NOMO-1 (cell line): Measurements from ENCODE around the gene COL8A2.
A peak's percentile ranks its signal among the peaks of the same experiment; 100 is the strongest.
"Not testable (repeated sequence)": the region's sequence is repeated elsewhere in the genome, so short reads cannot be mapped to it uniquely, and the experiment has no call there.

Experiments
- DNase-seq, 2 experiments: peaks; one replicate each; lab custom pipeline; 2025; ENCODE audit not compliant: unreplicated experiment in 2 of 2; lab: John Stamatoyannopoulos, UW

The COL8A2 gene

GRCh38 chr1:36125129-36125991, at the start of gene COL8A2:
COL8A2 (minus strand) TSS chr1:36125222; CDS start chr1:36100242, 24,980 bp downstream.
- no peak for DNase-seq

- no peak for DNase-seq
Measured at GRCh38 chr1:36174713-36175112, 49.7 kb upstream of the COL8A2 start.

- no peak for DNase-seq
Measured at GRCh38 chr1:36172983-36173382, 48.0 kb upstream of the COL8A2 start.

GRCh38 chr1:36172017-36172747, 47.2 kb upstream of the COL8A2 start:
- DNase-seq = no peak

GRCh38 chr1:36170643-36171412, 45.8 kb upstream of the COL8A2 start:
- no peak for DNase-seq

- no peak for DNase-seq
Measured at GRCh38 chr1:36168514-36168913, 43.5 kb upstream of the COL8A2 start.

- DNase-seq = no peak
Measured at GRCh38 chr1:36166938-36167905, 42.2 kb upstream of the COL8A2 start.

- no peak for DNase-seq
Measured at GRCh38 chr1:36166136-36166535, 41.1 kb upstream of the COL8A2 start.

- DNase-seq = no peak
Measured at GRCh38 chr1:36165145-36165544, 40.1 kb upstream of the COL8A2 start.

- no peak for DNase-seq
Measured at GRCh38 chr1:36164361-36164760, 39.3 kb upstream of the COL8A2 start.

- no peak for DNase-seq
Measured at GRCh38 chr1:36163426-36163825, 38.4 kb upstream of the COL8A2 start.

GRCh38 chr1:36162680-36163239, 37.7 kb upstream of the COL8A2 start:
- DNase-seq = no peak

- peak; percentile 60 to 85 for DNase-seq
Measured at GRCh38 chr1:36161641-36162531, 36.9 kb upstream of the COL8A2 start.

- peak; percentile 76 to 91 for DNase-seq
Measured at GRCh38 chr1:36160949-36161485, 36.0 kb upstream of the COL8A2 start.

GRCh38 chr1:36160388-36160948, 35.4 kb upstream of the COL8A2 start:
- no peak for DNase-seq

GRCh38 chr1:36159614-36160387, 34.8 kb upstream of the COL8A2 start:
- no peak for DNase-seq

- DNase-seq = not testable (repeated sequence)
Measured at GRCh38 chr1:36158827-36159252, 33.8 kb upstream of the COL8A2 start.
